Breast epithelium (tissue), 4 donors: ENCODE results near the gene PROX2. TPM values are rescaled to one million over a fixed set of nuclear protein-coding genes. Genes with fewer than 3 reads are reported as not detected.

Experiments used
- DNase-seq, 2 donors: peaks; one replicate each; pipeline ENCODE4 v3.0.0-alpha.2; 2019; ENCODE audit warnings: low spot score in 2 of 2
- H3K27ac ChIP-seq, 2 donors: fragments of 200-600 bp; sonication (generic) in 1 of 2; one replicate each; pipeline ENCODE4 v1.5.1; 2016 to 2019; ENCODE audit warnings: mild to moderate bottlenecking in 1 of 2
- H3K27me3 ChIP-seq, 2 donors: fragments of 200-600 bp; sonication (generic) in 1 of 2; one replicate each; pipeline versions ENCODE4 v1.5.1 to v1.6.0; 2017 to 2019; ENCODE audit warnings: control low read depth in 1 of 2, mild to moderate bottlenecking in 1 of 2
- H3K36me3 ChIP-seq: fragments of 200-600 bp; one replicate; pipeline ENCODE4 v1.5.1; 2019
- H3K4me1 ChIP-seq, 2 donors: fragments of 200-600 bp; sonication (generic); one replicate each; pipeline ENCODE4 v1.5.1; 2016 to 2019; ENCODE audit warnings: control low read depth in 1 of 2
- H3K4me3 ChIP-seq, 3 donors: fragments of 200-600 bp; sonication (generic); 1 replicate in 2 of 3; 2 replicates in 1 of 3; pipeline ENCODE4 v1.5.1; 2016 to 2019; ENCODE audit warnings: mild to moderate bottlenecking in 3 of 3, moderate library complexity in 2 of 3
- H3K9me3 ChIP-seq, 2 donors: fragments of 200-600 bp; sonication (generic) in 1 of 2; one replicate each; pipeline ENCODE4 v1.5.1; 2016 to 2019; ENCODE audit warnings: control low read depth in 1 of 2
- CTCF ChIP-seq, 3 donors: fragments of 450-650 bp; IDR thresholded peaks; one replicate each; pipeline ENCODE4 v1.5.1; 2016 to 2017; ENCODE audit warnings: antibody characterized with exemption in 3 of 3, mild to moderate bottlenecking in 3 of 3, moderate library complexity in 3 of 3
- POLR2A ChIP-seq: fragments of 450-650 bp; IDR thresholded peaks from one replicate; pipeline ENCODE4 v1.6.1; 2016; ENCODE audit warnings: antibody characterized with exemption, mild to moderate bottlenecking, moderate library complexity
- POLR2AphosphoS5 ChIP-seq, 3 donors: sonication (generic); formaldehyde crosslinking; IDR thresholded peaks; one replicate each; pipeline ENCODE4 v1.6.1; 2017; ENCODE audit warnings: antibody characterized with exemption in 3 of 3
- intact Hi-C: fragments of 100-400 bp; cut with DNase I; formaldehyde crosslinking; loops from one replicate; pipeline ENCODE4 v1.15.1; 2023; ENCODE audit warnings: low total_unique reads
- total RNA-seq, 3 donors: library from RNA; depleted of rRNA; stranded (reverse); fragments of >200 nt; gene quantifications; one replicate each; pipeline ENCODE4 v1.1.0, GENCODE V29; 2016

Gene PROX2
- total RNA-seq, 3 donors from 2014 or later, result not detected

- no peaks in the 10 kb centered on the region for H3K9me3 ChIP-seq
- DNase-seq, result no peak
- H3K27ac ChIP-seq, result no peak overlapping the region
- H3K36me3 ChIP-seq, result peaks cover 12% of the 10 kb centered on the region
- TF ChIP-seq POLR2AphosphoS5 (IDR thresholded peaks at IDR 0.05) (no peak), CTCF (IDR thresholded peaks at IDR 0.05) (no peak), POLR2A (no peak)
- intact Hi-C loops, result no loop called here
- H3K4me1 ChIP-seq, result peaks cover 2 to 5% of the 10 kb centered on the region in 2 donors
- H3K4me3 ChIP-seq, result no peak overlapping the region
- no peaks in the 10 kb centered on the region for H3K27me3 ChIP-seq
These were observed 12.5 kb upstream of the PROX2 start for GRCh38 chr14:74888164-74889158.

- peak overlapping the region; percentile 81 to 97 for H3K27ac ChIP-seq
- H3K4me3 ChIP-seq, result peak overlapping the region in 1 of 3 donors; percentile 10
- TF ChIP-seq POLR2A (no peak), CTCF (IDR thresholded peaks at IDR 0.05) (no peak), POLR2AphosphoS5 (IDR thresholded peaks at IDR 0.05) (peak in 1 of 3 donors; percentile 62)
- intact Hi-C loops, result no loop called here
- H3K9me3 ChIP-seq, result no peaks in the 10 kb centered on the region
- H3K27me3 ChIP-seq, result no peaks in the 10 kb centered on the region
- H3K4me1 ChIP-seq, result peaks cover 2 to 5% of the 10 kb centered on the region in 2 donors
- H3K36me3 ChIP-seq, result no peaks in the 10 kb centered on the region
- no peak for DNase-seq
These were observed 10.1 kb upstream of the PROX2 start for GRCh38 chr14:74886001-74886400.

- H3K9me3 ChIP-seq, result no peaks in the 10 kb centered on the region
- no peak for DNase-seq
- intact Hi-C loops, result no loop called here
- H3K4me3 ChIP-seq, result peak overlapping the region; percentile 93 to 98 (median 95)
- TF ChIP-seq POLR2AphosphoS5 (IDR thresholded peaks at IDR 0.05) (no peak), POLR2A (no peak), CTCF (IDR thresholded peaks at IDR 0.05) (no peak)
- no peaks in the 10 kb centered on the region for H3K27me3 ChIP-seq
- peak overlapping the region; percentile 97 for H3K27ac ChIP-seq
- peaks cover 2 to 5% of the 10 kb centered on the region in 2 donors for H3K4me1 ChIP-seq
- H3K36me3 ChIP-seq, result no peaks in the 10 kb centered on the region
These were observed 6.4 kb upstream of the PROX2 start for GRCh38 chr14:74882103-74882920.

- peak within 1 kb of the TSS; percentile 97 for H3K27ac ChIP-seq
- peak; percentile 76 to 89 for DNase-seq
- intact Hi-C loops, result no loop called here
- peaks cover 2 to 5% of the 10 kb centered on the region in 2 donors for H3K4me1 ChIP-seq
- H3K9me3 ChIP-seq, result no peaks in the 10 kb centered on the region
- peak within 1 kb of the TSS; percentile 93 to 98 (median 95) for H3K4me3 ChIP-seq
- H3K36me3 ChIP-seq, result no peaks in the 10 kb centered on the region
- no peaks in the 10 kb centered on the region for H3K27me3 ChIP-seq
- TF ChIP-seq CTCF (IDR thresholded peaks at IDR 0.05) (no peak), POLR2A (peak; percentile 66), POLR2AphosphoS5 (IDR thresholded peaks at IDR 0.05) (peak; percentile 89 to 96 (median 92))
These were observed 5.6 kb upstream of the PROX2 start, which contains the start of gene DLST for GRCh38 chr14:74881431-74882102. TSS of gene DLST (plus strand) at chr14:74881916. CDS start at chr14:74881954, 38 bp downstream.
